DMS53 (cell line): Measurements from ENCODE around the gene TMED9.
"Not testable (repeated sequence)": the region's sequence is repeated elsewhere in the genome, so short reads cannot be mapped to it uniquely, and the experiment has no call there.

Source experiments
- DNase-seq: peaks from one replicate; lab custom pipeline; 2025; lab: John Stamatoyannopoulos, UW

The TMED9 gene

DNA sequence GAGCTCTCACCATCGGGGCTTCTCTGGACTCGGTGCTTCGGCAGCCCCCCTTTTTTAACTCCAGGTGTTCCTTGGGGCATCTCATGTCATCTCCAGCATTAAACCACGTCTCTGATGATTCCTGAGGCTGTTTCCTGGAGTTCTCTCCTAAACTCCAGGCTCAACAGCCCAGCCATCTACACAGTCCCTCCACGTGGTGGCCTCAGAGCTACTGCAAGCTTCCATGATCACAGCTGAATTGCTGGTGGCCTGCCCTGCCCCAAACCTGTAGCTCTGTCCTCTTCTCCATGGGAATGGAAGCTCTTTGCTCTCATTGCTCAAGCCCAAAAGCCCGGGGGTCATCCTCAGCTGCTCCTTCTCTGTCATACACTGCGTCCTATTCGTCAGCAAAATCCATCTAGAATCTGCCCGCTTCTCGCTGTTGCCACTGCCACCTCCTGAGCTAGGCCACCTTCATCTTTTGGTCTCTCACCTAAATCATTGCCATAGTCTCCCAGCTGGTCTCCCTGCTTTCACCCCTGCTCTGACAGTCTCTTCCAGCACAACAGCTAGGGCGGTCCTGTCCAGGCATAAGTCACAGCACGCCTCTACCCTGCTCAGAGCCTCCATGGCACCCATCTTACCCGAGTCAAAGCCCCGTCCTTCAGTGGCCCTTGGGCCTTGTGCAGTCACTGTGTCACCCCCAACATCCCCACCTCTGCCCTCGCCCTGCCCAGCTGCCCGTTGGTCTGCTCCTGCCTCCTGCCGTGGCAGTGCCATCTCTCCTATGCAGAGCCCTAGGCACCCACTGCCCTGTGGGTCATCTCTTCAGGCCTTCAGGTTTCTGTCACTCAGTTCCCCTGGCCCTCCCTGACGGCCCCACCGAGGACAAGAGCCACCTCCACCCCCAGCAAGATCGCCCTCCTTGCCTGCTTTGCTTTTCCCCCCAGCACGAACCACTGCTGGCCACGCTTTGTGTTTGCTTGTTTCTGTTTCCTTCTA is 14.4 kb downstream of the TMED9 start:
- no peak for DNase-seq

GRCh38 chr5:177607115-177607451 is 15.1 kb downstream of the TMED9 start:
- no peak for DNase-seq

DNA sequence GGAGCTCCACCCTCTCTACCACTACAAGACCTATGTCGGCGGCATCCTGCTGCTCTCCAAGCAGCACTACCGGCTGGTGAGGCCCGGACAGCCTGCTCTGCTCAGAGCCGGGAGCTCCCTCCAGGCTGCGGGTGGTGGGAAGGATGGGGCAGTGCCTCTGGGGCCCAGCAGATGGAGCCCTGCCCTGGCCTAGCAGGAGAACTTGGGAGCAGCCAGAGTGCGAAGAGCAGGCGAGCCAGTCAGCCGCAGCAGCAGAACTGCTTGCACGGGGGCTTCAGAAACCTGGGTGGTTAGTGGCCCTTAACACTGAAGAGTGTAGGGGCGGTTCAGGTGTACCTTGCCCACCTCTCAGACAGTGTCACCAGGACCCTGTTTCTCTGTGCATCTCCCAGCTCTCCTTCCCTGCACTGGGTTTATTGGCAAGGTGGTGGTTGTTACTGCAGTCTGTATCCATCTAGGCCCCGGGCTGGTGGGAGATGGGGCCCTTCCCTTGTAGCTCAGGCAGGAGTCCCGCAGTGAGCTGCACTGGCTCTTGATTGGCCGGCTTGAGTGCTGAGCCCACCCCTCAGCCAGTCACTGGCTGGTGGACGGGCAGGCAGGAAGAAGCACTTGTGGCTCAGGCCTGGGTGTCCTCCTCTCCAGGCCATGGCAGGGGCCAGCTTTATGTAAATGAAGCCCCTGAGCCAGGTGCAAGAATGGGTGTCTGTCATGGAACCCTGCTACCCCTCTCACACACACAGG is 15.6 kb downstream of the TMED9 start:
- peak; percentile 98 for DNase-seq

GRCh38 chr5:177608243-177609075 is 16.5 kb downstream of the TMED9 start:
- DNase-seq, result no peak

DNA sequence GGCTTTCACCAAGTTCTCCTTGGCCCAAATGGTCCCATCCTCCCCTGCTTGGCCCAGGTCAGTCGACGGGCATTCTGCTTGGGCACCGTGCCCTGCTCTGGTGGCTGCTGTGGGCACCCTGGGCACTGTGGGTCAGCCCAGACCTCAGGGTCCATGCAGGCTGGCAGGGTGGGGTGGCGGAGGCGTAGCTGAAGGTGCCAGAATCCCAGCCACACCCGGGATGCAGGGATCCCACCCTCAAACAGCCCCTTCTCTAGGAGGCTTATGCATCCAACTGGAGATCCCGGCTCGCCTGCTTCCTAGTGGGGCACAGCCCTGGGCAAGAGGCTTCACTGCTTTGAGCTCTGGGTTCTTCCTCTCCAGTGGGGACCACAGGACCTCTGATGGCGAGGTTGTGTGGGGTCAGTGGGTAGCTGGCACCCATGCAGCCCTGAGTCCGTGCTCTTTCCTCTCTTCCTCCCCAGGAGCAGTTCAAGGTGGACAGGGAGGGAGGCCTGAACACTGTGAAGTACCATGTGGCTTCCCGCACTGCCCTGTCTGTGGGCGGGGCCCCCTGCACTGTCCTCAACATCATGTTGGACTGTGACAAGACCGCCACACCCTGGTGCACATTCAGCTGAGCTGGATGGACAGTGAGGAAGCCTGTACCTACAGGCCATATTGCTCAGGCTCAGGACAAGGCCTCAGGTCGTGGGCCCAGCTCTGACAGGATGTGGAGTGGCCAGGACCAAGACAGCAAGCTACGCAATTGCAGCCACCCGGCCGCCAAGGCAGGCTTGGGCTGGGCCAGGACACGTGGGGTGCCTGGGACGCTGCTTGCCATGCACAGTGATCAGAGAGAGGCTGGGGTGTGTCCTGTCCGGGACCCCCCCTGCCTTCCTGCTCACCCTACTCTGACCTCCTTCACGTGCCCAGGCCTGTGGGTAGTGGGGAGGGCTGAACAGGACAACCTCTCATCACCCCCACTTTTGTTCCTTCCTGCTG is 17.4 kb downstream of the TMED9 start:
- no peak for DNase-seq

DNA sequence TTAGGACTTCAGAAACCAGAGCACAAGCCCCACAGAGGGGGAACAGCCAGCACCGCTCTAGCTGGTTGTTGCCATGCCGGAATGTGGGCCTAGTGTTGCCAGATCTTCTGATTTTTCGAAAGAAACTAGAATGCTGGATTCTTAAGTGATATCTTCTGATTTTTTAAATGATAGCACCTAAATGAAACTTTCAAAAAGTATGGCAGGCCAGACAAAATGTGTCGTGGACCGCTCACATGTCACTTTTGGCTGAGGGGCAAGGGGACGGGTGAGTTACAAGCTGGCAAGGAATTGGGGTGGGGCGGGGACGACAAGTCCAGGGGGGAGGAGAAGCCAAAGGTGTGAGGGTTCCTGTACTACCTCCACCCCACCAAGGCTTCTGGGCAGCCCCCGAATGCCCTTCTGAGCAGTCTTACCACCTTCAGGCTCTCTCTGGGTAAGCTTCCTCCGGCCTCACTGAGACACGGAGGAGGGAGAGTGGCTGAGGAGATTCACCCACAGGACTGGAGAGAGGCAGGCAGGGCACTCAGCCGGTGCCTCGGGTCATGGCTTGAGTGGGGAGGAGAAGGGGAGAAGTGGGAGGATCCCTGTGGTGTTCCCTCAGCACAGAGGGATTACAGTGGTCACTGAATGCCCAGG is 18.2 kb downstream of the TMED9 start:
- DNase-seq, result no peak

- no peak for DNase-seq
These were observed 18.9 kb downstream of the TMED9 start for GRCh38 chr5:177610770-177611445.

DNA sequence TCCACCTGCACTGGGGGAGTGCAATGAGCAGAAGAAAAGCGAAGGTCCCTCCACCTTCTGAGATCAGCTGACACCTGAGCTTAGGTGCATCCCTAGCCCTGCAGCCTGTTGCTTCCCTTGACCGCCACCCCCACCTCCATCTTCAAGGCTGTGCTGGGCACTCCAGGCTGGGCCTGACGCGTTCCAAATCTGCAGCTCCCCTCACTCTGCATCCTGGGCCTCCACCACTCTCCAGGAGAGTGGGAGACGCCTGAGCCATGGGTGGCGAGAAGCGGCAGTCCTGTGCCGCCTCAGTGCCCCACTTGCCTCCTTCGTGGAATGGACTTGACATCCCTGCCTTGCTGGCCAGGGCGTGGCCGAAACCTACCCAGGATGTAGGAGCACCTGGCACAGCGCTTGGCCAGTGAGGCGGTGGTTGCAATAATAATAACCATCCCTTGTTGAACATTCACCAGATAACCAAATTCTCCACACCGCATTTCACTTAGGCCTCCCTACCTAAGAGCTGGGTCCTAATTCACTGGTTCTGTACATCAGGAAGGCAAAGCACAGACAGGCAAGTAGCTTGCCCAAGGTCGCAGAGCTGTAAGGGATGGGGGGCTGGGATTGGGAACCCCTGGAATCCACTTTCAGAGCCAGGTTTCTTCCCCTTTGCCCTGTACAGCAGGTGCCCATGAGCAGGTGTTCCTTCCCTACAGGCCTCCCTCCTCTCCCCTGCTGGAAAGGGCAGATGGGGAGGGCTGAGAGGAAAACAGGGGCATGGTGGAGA is 19.6 kb downstream of the TMED9 start:
- no peak for DNase-seq

- DNase-seq, result no peak
These were observed 20.2 kb downstream of the TMED9 start for GRCh38 chr5:177612215-177612673.

DNA sequence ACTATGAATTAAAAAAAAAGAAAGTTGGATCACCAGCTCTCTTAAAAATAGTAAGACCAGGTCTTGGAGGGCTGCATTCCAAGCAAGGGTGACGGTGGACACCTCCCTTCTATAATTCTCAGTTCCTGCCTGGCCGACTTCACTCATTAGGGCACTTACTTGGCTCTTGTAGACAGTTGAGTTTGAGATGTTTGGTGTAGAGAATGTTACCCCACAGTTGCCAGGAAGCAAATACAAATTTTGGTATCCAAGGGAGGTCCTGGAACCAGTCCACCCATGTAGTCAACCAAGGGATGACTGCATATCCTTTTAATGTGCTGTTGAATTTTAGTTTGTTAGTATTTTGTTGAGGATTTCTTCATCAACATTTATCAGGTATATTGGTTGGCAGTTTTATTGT is 28.6 kb downstream of the TMED9 start:
- DNase-seq, result no peak

DNA sequence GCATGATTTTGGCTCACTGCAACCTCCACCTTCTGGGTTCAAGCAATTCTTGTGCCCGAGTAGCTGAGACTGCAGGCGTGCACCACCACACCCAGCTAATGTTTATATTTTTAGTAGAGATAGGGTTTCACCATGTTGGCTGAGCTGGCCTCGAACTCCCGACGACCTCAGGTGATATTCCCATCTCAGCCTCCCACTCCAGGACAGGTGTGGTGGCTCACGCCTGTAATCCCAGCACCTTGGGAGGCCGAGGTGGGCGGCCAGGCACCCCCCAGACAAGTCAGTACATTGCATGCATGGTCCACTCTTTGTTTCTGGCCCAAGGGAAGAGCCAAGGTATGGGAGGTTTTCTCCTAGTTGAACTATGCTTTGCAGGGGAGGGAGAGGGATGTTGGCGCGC is 32.2 kb downstream of the TMED9 start:
- DNase-seq, result not testable (repeated sequence)

GRCh38 chr5:177630186-177630585 is 38.2 kb downstream of the TMED9 start:
- not testable (repeated sequence) for DNase-seq

- DNase-seq, result not testable (repeated sequence)
These were observed 42.9 kb downstream of the TMED9 start for GRCh38 chr5:177634912-177635311.

DNA sequence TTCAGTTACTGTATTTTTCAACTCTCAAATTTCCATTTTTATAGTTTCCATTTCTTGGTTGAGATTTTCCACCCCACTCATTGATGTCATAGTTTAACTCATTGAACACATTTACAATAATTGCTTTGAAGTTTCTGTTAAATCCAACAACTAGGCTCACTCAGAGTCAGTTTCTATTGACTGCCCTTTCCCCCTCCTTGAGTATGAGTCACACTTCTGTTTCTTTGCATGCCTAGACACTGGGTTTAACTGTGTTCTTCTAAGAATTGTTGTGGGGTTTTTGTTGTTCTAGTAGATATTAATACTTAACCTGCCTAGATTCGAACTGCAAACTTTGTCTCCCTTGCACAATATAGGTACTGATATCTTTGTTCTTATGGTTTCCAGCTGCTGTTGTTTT is 53.5 kb downstream of the TMED9 start:
- DNase-seq, result not testable (repeated sequence)
